Measurements from ENCODE around the gene MYMK.

Gene MYMK

GRCh38 chr9:133533857-133534256 is 9.1 kb upstream of the MYMK start:
- DNase-seq: no peak

GRCh38 chr9:133532937-133533668 is 8.3 kb upstream of the MYMK start:
- peak; percentile 9 to 68 for DNase-seq

DNA sequence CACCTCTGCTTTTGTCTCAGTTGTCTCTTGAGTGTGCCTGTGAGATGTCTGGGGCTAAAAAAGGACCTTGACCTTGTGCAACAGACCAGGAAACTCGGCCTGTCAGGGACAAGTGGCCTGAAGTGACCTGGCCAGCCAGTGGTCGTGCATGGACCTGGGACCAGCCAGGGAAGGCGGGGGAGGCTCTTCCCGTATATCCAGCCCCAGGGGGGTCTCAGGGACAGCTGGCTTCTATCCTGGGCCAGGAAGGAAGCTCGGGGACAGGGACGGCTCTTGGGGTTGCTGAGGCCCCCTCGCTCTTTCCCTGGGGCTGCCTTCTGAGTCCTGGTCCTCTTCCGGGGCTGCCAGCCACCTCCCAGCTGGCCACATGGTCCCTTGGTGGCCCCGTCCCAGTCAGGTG is 6.5 kb upstream of the MYMK start:
- no peak for DNase-seq

- DNase-seq: no peak
Observed at GRCh38 chr9:133529874-133530273, 5.1 kb upstream of the MYMK start.

- no peak for DNase-seq
Observed at GRCh38 chr9:133529457-133529856, 4.7 kb upstream of the MYMK start.

DNA sequence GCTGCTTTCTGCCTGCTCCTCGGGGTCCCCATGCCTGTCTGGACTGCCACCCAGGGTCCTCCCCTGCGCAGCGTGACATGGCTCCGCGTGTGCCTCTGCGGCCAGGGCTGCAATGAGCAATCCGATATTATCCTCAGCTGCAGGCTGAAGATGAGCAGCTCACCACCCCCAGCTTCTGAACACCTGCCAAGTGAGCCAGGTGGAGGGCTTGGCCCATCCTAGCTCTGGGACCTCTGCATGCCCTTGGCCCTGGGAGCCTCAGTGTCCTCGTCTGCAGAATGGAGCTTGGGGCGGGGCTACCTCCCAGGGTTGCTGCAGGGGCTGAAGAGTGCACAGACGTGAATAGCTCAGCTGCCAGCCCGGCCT is 4.1 kb upstream of the MYMK start:
- no peak for DNase-seq

DNA sequence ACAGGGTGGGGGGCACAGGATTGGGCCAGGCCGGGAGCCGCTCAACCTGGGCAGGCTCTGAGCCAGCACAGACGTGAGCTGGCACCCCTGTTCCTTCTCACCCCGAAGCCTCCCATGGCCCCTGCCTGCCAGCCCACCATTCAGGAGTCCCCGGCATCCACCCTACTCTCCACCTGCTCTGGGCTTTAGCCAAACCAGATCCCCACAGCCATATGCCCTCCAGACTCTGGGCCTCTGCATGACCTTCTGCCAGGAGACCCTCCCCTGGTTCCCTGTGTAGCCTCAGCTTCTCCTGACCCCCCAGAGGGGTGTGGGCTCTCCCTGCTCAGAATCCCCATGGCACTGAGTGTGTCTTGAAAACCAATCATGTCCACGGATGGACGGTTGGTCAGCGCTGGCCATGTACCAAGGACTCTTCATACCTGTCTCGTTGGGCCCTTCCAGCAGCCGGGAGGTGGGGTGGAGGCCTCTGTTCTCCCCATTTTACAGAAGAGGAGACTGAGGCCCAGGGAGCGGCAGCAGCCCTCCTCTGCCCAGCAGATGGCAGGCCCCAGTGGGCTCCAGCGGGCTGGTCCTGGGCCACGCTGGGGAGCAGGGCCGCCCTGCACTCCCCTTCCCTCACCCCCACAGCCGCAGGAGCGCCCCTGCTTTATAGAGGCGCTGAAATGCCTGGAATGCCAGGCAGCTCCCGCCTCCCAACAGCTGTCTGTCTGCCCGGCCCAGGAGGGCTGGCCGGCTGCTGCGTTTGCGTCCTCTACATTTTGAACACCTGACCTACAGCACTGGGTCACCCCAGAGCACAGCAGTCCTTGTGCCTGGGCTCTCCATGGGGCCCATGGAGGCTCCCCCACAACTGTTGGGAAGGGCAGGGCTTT is 3.5 kb upstream of the MYMK start:
- no peak for DNase-seq

DNA sequence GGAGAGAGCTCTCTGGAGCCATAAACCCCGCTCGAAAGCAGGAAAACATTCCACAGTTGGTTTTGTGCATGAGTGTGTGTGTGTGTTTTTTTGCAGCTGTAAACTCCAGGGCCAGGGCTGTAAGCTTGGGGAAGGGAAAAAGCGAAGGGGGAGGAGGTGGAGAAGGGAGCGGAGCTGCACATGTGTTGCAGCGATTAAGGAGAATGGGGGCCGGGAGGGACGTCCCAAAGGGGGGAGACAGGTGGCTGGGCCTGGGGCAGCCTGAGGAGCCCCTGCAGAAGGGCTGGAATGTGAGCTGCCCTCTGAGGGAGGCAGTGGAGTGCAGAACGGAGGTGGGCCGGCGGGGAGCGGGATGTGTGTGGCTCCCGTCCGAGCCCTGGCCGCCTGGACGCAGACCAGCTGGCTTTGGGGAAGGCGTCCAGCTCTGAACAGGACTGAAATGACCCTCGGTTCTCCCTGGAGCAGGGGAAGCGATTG is 2.7 kb upstream of the MYMK start:
- no peak for DNase-seq

GRCh38 chr9:133526721-133527321 is 2.1 kb upstream of the MYMK start:
- DNase-seq: no peak

DNA sequence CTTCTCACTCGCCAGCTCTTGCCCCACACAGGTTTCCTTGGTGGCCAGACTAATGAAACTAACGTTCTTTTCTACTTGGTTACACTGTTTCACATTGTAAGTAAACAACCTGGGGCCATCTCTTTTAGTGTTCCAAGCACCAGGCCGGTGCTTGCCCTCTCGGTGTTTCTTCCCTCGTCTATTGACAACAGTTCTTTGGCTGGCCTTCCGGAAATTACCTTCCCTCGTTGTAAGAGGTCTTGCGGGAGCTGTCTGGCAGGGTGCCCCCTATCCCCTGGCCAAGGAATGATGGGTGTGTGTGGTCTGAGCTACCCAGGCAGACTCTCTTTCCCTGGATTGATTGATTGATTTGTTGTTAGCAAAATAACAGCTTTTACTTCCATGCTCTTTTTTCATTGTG is 918 bp upstream of the MYMK start:
- DNase-seq: no peak

DNA sequence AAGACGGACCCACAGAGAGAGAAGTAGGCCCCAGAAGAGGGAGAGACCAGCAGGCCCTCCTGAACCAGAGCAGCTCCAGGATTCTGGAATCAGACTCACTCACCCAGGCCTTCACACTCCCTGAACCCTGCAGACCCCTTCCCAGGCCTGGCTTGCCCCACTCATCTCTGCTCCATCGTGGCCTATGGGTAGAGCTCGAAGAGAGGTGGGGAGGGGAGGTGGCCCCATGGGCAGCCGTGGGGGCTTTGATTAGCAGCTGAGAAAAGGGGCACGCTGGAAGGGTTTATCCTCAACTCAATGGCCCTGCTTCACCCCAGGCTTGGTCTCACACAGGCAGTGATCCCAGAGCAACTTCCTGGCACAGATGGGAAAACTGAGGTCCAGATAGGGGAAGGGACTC is 613 bp downstream of the MYMK start:
- no peak for DNase-seq

DNA sequence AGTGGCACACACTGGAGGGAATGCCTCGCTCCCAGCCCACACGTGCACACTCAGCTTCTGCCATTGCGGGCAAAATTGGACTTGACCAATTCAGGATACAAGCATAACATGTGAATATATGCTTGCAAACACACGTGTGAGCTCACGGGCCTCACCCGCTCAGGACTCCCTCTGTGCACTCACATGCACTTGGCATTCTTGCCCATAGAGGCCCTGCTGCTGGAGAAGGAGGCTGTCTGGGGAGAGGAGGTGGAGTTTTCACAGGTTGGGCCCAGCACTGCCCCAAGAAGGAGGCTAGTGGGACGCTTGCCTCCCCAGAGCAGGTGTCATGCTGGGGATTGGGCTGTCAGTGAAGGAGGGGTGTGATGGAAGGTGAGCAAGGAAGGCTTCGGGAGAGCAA is 1.7 kb downstream of the MYMK start:
- no peak for DNase-seq

GRCh38 chr9:133522073-133522910 is 2.5 kb downstream of the MYMK start:
- no peak for DNase-seq

DNA sequence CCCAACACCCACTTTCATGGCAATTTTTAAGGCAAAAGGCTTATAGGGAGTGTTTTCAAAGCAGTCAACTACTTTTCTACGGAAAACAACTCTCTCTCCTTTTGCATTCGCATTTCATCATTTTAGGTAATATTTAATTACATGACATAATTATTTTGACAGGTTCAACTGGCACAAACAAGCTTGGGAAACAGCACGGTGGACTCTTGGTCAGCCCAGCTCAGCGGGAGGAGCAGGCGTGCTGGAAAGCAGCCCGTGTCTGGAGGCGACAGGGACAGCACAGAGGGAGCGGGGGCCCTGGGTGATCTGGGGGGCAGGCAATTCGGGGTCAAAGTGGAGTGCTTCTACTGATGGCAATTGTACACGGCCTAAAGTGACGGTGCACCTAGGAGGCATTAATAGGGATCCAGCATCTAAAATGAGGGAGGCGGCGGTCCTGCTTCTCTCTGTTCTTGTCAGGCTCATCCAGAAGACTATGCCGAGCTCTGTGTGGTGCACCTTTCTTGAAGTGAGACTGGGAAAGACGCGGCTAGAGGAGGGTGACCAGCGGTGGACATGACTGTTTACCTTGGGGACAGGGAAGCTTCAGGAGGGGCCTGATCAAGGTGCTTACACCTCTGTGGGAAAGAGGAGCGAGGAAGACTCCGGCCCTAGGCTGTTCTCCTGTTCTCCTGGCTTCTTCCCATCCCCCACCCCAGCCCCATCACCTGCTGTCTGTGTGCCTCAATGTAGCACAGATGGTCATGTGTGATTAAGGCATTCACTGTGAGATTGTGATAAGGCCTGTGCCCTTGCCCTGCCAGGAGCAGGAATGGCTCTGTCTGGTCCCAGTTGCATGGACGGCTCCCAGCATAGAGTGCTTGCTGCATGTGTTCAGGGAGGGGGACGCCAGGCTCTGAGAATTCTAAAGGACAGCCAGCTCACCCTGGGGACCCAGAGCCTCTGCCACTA is 3.4 kb downstream of the MYMK start:
- no peak for DNase-seq

DNA sequence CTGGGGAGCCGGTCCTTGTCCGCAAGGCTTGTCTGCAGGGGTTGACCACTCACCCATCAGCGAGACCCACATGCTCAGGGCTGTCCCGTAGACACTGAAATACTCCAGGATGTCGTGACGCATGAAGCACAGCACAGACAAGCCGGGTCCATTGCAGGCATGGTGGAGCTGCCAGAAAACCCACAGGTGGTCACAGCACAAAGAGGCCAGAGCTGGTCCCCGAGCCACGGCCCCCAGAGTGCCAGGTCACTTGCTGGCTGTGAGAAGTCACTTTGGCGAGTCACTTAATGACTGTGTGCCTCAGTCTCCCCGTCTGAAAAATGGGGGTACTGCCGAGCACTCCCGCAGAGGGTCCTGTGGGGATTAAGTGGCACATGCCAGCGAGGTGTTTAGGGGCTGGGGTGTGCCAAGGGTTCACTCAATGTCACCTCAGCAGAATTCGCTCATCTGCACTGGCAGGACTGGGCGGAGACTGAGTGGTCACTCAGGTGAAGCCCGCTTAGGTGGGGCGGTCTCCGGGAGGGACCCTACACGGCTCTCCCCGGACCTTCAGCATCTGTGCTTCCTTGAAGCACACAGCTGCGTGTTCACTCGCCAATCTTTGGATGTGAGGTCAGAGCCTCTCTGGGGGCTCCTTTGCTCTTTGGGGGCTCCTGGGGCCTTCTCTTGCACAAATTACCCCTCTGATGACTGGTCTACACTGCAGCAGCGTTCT is 4.5 kb downstream of the MYMK start:
- no peak for DNase-seq

GRCh38 chr9:133519693-133520092 is 5.1 kb downstream of the MYMK start:
- DNase-seq: no peak

DNA sequence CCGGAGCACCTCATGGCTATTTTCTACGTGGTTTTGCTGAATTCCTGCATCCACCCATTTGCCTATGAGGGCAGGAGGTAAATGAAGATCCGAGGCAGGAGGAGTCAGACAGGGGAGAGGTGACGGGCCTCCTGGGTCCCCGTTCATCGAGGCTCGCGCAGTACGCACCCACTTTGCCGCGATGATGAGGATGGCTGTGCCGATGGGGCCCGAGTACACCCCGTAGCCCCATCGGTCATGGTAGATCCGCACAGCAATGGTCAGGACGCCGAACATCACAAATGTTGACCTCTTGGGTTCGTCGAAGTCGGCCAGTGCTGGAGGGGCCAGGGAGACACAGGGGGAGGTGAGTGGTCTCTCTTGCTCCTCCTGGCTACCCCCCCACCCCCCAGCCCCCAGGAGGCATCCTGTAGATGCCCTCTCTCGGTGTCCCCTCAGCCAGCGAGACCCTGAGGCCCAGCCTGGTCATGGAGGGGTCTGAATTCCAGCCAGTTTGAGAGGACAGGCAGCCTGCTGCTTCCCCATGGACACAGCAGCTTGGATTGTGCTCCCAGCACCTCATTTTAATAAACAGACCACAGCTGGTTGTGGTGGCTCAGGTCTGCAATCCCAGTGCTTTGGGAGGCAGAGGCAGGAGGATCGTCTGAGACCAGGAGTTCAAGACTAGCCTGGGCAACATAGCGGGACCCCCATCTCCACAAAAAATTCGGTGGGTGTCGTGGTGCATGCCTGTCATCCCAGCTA is 5.9 kb downstream of the MYMK start:
- DNase-seq: no peak

- no peak for DNase-seq
Observed at GRCh38 chr9:133518200-133518599, 6.6 kb downstream of the MYMK start.

- no peak for DNase-seq
Observed at GRCh38 chr9:133517711-133518110, 7.0 kb downstream of the MYMK start.

GRCh38 chr9:133516961-133517350 is 7.8 kb downstream of the MYMK start:
- DNase-seq: no peak

Data from inflammatory macrophage treated with lipopolysaccharide for 1 hour (primary cell).